ENCODE results near the gene SHKBP1.
"Not testable (repeated sequence)": the region's sequence is repeated elsewhere in the genome, so short reads cannot be mapped to it uniquely, and the experiment has no call there.

The SHKBP1 gene

GRCh38 chr19:40585241-40585981 is 8.7 kb downstream of the SHKBP1 start:
- peak in 1 of 2 donors; percentile 55 for DNase-seq

GRCh38 chr19:40585982-40586422 is 9.3 kb downstream of the SHKBP1 start:
- DNase-seq = no peak

- no peak for DNase-seq
Observed at GRCh38 chr19:40586611-40587010, 9.9 kb downstream of the SHKBP1 start.

GRCh38 chr19:40588110-40588854 is 11.6 kb downstream of the SHKBP1 start:
- DNase-seq = no peak

GRCh38 chr19:40588926-40589569 is 12.4 kb downstream of the SHKBP1 start:
- DNase-seq = no peak

GRCh38 chr19:40589591-40590429 is 13.1 kb downstream of the SHKBP1 start:
- DNase-seq = no peak

- DNase-seq = no peak
Observed at GRCh38 chr19:40590464-40591265, 14.0 kb downstream of the SHKBP1 start.

GRCh38 chr19:40591724-40592123 is 15.1 kb downstream of the SHKBP1 start:
- not testable (repeated sequence) for DNase-seq

- DNase-seq = peak in 1 of 2 donors; percentile 30
Observed at GRCh38 chr19:40592170-40592569, 15.5 kb downstream of the SHKBP1 start.

- DNase-seq = no peak
Observed at GRCh38 chr19:40594255-40594654, 17.6 kb downstream of the SHKBP1 start.

- DNase-seq = no peak
Observed at GRCh38 chr19:40594657-40595091, 18.0 kb downstream of the SHKBP1 start.

GRCh38 chr19:40596608-40597328 is 20.1 kb downstream of the SHKBP1 start:
- peak in 1 of 2 donors; percentile 29 for DNase-seq

- DNase-seq = no peak
Observed at GRCh38 chr19:40597329-40597838, 20.7 kb downstream of the SHKBP1 start.

GRCh38 chr19:40598121-40598917 is 21.6 kb downstream of the SHKBP1 start:
- peak; percentile 79 to 83 for DNase-seq

GRCh38 chr19:40598918-40599307 is 22.2 kb downstream of the SHKBP1 start:
- DNase-seq = no peak

- peak in 1 of 2 donors; percentile 43 for DNase-seq
Observed at GRCh38 chr19:40599331-40599901, 22.7 kb downstream of the SHKBP1 start.

- no peak for DNase-seq
Observed at GRCh38 chr19:40599902-40600569, 23.4 kb downstream of the SHKBP1 start.

- DNase-seq = no peak
Observed at GRCh38 chr19:40600570-40601133, 24.0 kb downstream of the SHKBP1 start.

All from CD4-positive, alpha-beta T cell treated with Interleukin-4 for 1 hour (primary cell).